Measurements from ENCODE around the gene OSGIN1.

OSGIN1 gene

DNA sequence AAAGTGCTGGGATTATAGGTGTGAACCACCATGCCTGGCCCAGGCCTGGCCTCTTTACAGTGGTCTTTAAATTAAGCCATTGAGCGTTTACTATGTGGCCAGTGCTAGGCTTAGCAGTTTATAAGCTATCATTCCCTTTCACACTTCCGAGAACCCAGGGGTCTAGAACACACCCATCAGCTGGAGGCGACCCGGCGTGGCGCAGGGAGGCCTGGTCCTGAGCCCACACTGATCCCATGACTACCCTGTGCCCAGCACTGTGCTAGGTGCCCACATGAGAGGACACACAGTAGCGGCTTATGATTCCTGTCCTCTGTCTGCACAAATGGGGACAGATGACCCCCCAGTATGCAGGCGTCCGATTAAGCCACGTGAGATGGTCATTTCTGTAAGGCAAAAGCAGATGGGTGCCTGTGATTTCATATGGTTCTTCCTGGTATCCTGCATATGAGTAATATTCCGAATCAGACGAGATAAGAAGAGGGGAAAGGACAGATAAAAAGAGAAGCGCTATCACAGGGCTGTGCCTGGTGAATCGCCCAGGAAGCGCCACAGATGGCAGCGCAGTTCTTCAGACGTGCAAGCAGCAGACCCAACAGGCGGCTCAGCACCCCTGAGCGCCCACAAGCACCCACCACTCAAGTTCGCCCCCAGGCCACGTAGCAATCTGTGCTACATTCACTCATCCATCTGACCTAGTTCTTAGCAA is 5.3 kb downstream of the OSGIN1 start:
- peaks cover 13% of the 10 kb centered on the region for H3K4me1 ChIP-seq (ENCODE audit: low read length)
- no peak overlapping the region for H3K9ac ChIP-seq (ENCODE audit: low read length)
- no peaks in the 10 kb centered on the region for H3K79me2 ChIP-seq (ENCODE audit: low read length)
- H3K27me3 ChIP-seq (ENCODE audit: low read depth, low read length), result peaks cover 13% of the 10 kb centered on the region; the same call in 1 of the 2 replicates
- H3K4me2 ChIP-seq (ENCODE audit: low read length), result no peak overlapping the region
- no peaks in the 10 kb centered on the region for H3K9me3 ChIP-seq (ENCODE audit: insufficient read depth, low read length)
- H4K20me1 ChIP-seq (ENCODE audit: insufficient read depth, low read length), result no peaks in the 10 kb centered on the region
- H3K4me3 ChIP-seq (ENCODE audit: low read length), result no peak overlapping the region
- TF ChIP-seq, protein P1, sequence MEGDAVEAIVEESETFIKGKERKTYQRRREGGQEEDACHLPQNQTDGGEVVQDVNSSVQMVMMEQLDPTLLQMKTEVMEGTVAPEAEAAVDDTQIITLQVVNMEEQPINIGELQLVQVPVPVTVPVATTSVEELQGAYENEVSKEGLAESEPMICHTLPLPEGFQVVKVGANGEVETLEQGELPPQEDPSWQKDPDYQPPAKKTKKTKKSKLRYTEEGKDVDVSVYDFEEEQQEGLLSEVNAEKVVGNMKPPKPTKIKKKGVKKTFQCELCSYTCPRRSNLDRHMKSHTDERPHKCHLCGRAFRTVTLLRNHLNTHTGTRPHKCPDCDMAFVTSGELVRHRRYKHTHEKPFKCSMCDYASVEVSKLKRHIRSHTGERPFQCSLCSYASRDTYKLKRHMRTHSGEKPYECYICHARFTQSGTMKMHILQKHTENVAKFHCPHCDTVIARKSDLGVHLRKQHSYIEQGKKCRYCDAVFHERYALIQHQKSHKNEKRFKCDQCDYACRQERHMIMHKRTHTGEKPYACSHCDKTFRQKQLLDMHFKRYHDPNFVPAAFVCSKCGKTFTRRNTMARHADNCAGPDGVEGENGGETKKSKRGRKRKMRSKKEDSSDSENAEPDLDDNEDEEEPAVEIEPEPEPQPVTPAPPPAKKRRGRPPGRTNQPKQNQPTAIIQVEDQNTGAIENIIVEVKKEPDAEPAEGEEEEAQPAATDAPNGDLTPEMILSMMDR (IDR thresholded peaks at IDR 0.05; ENCODE audit: low read depth, low read length), result no peak
- TF ChIP-seq EZH2phosphoT487 (IDR thresholded peaks at IDR 0.05; ENCODE audit: low read depth), result no peak
- H2AFZ ChIP-seq (ENCODE audit: low read depth, low read length), result no peak overlapping the region
- H3K36me3 ChIP-seq (replicated peaks; ENCODE audit: low read depth, low read length), result no peaks in the 10 kb centered on the region
- H3K27ac ChIP-seq (ENCODE audit: low read length), result no peak overlapping the region

DNA sequence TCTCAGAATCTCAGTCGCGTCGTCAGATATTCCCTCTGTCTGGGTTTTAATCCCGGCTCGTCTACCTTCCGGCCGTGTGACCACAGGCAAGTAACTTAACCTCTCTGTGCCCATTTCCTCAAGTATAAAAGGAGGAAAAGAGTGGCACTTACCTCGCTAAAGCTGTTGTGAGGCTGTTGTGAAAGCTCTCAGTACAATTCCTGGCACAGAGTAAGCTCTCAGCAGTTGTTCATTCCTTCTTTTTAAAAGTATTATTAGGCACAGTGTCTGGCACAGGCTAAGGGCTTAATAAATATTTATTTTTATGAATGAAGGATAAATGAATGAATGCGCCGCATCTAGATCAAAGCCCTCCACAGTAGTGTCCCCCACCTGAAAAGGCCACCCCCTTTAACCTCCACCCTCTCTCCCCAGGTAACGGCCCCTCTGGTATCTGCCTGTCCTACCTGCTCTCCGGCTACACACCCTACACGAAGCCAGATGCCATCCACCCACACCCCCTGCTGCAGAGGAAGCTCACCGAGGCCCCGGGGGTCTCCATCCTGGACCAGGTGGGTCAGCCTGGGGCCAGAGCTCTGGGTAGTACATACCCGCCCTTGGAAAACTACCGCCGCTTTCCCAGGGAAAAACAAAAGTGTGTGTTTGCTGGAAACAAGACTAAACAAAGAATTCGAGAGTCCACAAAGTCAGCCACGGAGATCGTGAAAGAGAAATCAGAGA is 6.0 kb downstream of the OSGIN1 start:
- Histone ChIP-seq H3K9me3 (ENCODE audit: insufficient read depth, low read length) (no peaks in the 10 kb centered on the region), H3K27ac (ENCODE audit: low read length) (no peak overlapping the region), H3K9ac (ENCODE audit: low read length) (no peak overlapping the region), H2AFZ (ENCODE audit: low read depth, low read length) (no peak overlapping the region), H3K79me2 (ENCODE audit: low read length) (no peaks in the 10 kb centered on the region), H3K4me1 (ENCODE audit: low read length) (peaks cover 7% of the 10 kb centered on the region), H3K4me2 (ENCODE audit: low read length) (no peak overlapping the region), H3K27me3 (ENCODE audit: low read depth, low read length) (peaks cover 13% of the 10 kb centered on the region; the same call in 1 of the 2 replicates), H3K36me3 (replicated peaks; ENCODE audit: low read depth, low read length) (no peaks in the 10 kb centered on the region), H3K4me3 (ENCODE audit: low read length) (no peak overlapping the region), H4K20me1 (ENCODE audit: insufficient read depth, low read length) (no peaks in the 10 kb centered on the region)
- TF ChIP-seq EZH2phosphoT487 (IDR thresholded peaks at IDR 0.05; ENCODE audit: low read depth), result no peak
- TF ChIP-seq, protein P1 (IDR thresholded peaks at IDR 0.05; ENCODE audit: low read depth, low read length), result no peak

DNA sequence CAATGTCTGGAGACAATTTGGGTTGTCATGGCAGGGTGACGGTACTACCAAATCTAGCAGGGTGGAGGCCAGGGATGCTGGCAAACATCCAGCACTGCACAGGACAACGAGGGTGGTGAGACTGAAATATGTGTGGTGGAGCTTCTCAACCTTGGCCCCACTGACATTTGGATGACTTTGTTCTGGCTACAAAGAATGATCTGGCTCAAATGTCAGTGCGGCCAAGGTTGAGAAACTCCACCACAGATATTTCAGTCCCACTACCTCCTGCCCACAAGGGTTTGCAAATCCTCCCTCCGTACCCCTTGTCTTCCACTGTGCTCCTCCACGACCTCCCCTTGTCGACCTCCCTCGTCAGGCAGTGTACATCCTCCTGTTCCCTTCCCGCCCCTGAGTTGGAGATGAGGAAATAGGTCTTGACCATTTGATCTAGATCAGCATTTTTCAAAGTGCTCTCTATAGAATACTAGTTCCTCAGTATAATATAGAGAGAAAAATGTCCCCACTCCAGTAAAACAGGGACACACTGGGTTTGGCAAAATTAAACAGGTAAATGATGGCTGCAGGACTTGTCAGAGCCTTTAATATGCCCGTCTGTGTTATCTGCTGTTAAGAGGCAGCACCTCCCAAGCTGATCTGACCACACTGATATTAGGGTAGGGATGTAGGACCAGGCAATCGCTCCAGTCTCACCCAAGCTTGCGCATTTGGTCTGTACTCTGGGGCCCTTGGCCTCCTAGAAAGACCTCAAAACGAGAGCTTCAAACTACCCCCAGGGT is 6.8 kb downstream of the OSGIN1 start:
- Histone ChIP-seq H3K9me3 (ENCODE audit: insufficient read depth, low read length) (no peaks in the 10 kb centered on the region), H3K27me3 (ENCODE audit: low read depth, low read length) (peaks cover 9% of the 10 kb centered on the region; the same call in 1 of the 2 replicates), H3K9ac (ENCODE audit: low read length) (no peak overlapping the region), H3K79me2 (ENCODE audit: low read length) (no peaks in the 10 kb centered on the region), H2AFZ (ENCODE audit: low read depth, low read length) (no peak overlapping the region), H3K36me3 (replicated peaks; ENCODE audit: low read depth, low read length) (no peaks in the 10 kb centered on the region), H3K4me2 (ENCODE audit: low read length) (no peak overlapping the region), H4K20me1 (ENCODE audit: insufficient read depth, low read length) (no peaks in the 10 kb centered on the region), H3K4me1 (ENCODE audit: low read length) (peaks cover 4% of the 10 kb centered on the region; the same call in 1 of the 2 replicates), H3K27ac (ENCODE audit: low read length) (no peak overlapping the region), H3K4me3 (ENCODE audit: low read length) (no peak overlapping the region)
- no peak for TF ChIP-seq EZH2phosphoT487 (IDR thresholded peaks at IDR 0.05; ENCODE audit: low read depth)
- TF ChIP-seq, protein P1 (IDR thresholded peaks at IDR 0.05; ENCODE audit: low read depth, low read length), result no peak
